ENCODE data around the gene FAM107B.

The FAM107B gene

DNA sequence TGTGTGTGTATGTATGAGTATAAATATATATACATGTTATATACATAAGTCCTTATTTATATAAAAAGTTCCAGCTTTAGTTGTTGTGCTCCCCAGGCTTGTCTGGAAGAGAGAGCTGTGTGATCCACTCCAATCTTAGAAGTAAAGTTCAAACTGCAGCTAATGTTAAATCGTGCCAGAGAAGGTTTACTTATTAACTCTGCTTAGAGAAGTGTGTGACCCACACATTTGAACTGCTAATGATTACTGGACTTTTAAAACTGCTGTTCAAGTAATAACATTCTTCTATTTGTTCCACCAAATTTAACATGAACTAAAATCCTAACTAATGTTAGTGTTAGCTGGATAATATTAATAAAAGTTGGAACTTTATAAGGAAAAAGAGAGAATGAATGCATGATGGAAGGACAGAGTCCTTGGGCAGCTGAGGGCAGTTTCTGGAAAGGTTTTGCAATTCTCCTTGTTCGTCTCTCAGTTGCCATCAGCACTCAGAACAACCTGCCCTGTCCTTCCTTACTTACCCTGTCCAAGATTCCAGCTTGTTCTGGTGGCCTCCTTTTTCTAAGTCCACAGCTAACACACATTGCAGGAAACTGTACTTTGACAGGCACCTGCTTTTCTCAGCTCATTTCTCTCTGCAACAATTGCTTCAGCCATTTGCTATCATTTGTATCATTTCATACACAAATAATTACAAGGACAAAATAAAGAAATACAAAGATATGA, 162.6 kb downstream of the FAM107B start:
- no peak for DNase-seq
- no peak overlapping the region for H3K27ac Mint-ChIP-seq
- no peaks in the 10 kb centered on the region for H3K36me3 Mint-ChIP-seq (ENCODE audit: low read depth)
- H3K4me1 Mint-ChIP-seq, result peaks cover 42% of the 10 kb centered on the region
- H3K9me3 Mint-ChIP-seq, result peaks cover 3% of the 10 kb centered on the region
- no peaks in the 10 kb centered on the region for H3K27me3 Mint-ChIP-seq
- no peak for ATAC-seq
- no peak overlapping the region for H3K4me3 Mint-ChIP-seq

DNA sequence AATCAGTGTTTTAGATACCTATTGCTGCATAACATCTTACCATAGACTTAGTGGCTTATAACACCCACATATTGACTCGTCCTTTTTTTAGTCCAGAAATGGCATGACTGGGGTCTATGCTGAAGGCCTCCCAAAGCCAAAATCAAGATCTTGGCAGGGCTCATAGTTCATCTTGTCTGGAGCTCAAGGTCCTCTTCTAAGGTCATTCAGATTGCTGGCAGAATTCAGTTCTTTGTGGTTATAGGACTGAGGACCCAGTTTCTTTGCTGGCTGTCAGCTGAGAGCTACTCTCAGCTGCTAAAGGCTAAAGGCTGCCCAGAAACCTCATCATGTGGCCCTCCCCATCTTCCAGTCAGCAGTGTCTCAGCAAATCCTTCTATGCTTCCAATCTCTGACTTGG, 165.5 kb downstream of the FAM107B start:
- no peak overlapping the region for H3K27ac Mint-ChIP-seq
- DNase-seq (no peak), ATAC-seq (no peak)
- no peaks in the 10 kb centered on the region for H3K36me3 Mint-ChIP-seq (ENCODE audit: low read depth)
- H3K27me3 Mint-ChIP-seq, result no peaks in the 10 kb centered on the region
- H3K4me3 Mint-ChIP-seq, result no peak overlapping the region
- peaks cover 56% of the 10 kb centered on the region for H3K4me1 Mint-ChIP-seq
- H3K9me3 Mint-ChIP-seq, result peaks cover 12% of the 10 kb centered on the region

DNA sequence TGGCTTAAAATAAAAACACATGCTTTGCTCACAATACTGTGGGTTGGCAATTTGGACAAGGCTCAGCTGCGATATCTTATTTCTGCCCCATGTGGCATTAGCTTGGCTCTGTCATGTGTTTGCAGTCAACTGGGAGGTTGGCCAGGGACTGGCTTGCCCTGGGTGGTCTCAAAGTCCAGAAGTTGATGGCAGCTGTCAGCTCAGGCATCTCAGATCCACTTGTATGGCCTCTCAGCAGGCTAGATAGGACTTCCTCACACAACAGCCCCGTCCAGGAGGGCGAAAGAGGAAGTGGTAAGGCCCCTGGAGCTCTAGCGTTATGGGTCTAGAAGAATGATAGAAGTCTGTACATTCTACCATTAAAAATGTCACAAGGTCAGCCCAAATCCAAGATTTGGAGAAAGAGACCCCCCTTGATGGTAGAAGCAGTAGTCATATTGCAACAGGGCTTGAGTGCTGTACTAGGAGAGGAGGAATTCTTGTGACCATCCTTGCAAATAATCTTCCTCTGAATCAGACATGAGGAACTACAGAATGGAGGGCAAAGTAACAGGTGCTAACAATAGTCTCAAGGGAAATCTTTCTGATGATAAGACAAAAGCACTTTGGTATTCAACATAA, 166.2 kb downstream of the FAM107B start:
- DNase-seq (no peak), ATAC-seq (no peak)

DNA sequence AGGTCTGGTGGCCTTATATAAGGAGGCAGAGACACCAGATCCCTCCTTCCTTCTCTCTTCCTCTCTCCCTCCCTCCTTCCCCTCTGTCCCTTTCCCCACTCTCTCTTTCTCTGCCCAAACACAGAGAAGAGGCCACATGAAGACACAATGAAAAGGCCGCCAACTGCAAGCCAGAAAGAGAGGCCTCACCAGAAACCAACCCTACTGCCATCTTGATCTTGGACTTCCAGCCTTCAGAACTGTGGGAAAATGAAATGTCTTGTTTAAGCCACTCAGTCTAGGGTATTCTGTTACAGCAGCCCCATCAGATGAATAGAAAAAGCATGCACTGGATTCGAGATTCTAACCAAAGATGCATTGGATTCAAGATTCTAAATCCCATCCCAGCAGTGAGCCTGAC, 168.1 kb downstream of the FAM107B start:
- Mint-ChIP-seq H3K27ac (no peak overlapping the region), H3K36me3 (ENCODE audit: low read depth) (peaks cover 11% of the 10 kb centered on the region), H3K4me1 (peaks cover 63% of the 10 kb centered on the region), H3K4me3 (no peak overlapping the region), H3K9me3 (peaks cover 12% of the 10 kb centered on the region), H3K27me3 (no peaks in the 10 kb centered on the region)
- DNase-seq (no peak), ATAC-seq (no peak)

More for the DNA sequence above, 166.2 kb downstream of the FAM107B start:
- Mint-ChIP-seq H3K4me3 (no peak overlapping the region), H3K27me3 (no peaks in the 10 kb centered on the region), H3K27ac (peak overlapping the region; percentile 11), H3K36me3 (ENCODE audit: low read depth) (peaks cover under 1% of the 10 kb centered on the region), H3K4me1 (peaks cover 56% of the 10 kb centered on the region), H3K9me3 (peaks cover 12% of the 10 kb centered on the region)

DNA sequence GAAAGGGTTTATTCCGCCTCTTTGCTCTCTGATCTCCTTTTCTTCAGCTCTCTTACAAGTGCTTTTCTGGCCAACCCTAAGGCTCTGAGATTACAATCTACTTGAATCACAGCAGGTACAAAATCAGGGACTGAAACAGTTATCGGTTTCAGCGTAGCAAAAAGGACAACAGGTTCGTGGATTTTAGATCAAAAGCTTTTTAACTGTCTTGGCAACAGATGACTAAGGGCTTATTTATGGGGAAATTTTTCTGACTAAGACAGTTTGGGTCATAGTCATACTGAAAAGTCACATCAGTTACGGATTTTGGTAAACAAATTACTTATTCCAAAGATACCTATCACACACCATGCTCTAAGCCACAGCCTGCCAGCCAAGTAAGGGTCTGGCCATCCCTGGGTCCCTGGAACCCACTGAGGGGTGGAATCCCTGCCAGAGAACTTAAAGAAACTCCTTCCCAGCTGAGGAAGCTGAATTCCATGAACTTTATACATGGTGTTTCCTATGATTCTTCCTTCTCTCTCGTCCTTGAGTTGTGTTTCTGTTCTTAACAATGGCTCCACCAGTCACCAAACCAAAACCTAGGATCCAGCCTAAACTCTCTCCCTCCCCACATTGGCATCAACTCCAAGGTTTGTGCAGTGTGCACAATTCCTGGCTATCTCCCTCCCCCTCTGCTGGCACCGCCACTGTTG, 169.3 kb downstream of the FAM107B start:
- Mint-ChIP-seq H3K27me3 (no peaks in the 10 kb centered on the region), H3K4me1 (peaks cover 75% of the 10 kb centered on the region), H3K27ac (peak overlapping the region; percentile 90), H3K36me3 (ENCODE audit: low read depth) (peaks cover 23% of the 10 kb centered on the region), H3K4me3 (peak overlapping the region; percentile 92), H3K9me3 (peaks cover 12% of the 10 kb centered on the region)
- ATAC-seq, result peak; percentile 70
- no peak for DNase-seq

DNA sequence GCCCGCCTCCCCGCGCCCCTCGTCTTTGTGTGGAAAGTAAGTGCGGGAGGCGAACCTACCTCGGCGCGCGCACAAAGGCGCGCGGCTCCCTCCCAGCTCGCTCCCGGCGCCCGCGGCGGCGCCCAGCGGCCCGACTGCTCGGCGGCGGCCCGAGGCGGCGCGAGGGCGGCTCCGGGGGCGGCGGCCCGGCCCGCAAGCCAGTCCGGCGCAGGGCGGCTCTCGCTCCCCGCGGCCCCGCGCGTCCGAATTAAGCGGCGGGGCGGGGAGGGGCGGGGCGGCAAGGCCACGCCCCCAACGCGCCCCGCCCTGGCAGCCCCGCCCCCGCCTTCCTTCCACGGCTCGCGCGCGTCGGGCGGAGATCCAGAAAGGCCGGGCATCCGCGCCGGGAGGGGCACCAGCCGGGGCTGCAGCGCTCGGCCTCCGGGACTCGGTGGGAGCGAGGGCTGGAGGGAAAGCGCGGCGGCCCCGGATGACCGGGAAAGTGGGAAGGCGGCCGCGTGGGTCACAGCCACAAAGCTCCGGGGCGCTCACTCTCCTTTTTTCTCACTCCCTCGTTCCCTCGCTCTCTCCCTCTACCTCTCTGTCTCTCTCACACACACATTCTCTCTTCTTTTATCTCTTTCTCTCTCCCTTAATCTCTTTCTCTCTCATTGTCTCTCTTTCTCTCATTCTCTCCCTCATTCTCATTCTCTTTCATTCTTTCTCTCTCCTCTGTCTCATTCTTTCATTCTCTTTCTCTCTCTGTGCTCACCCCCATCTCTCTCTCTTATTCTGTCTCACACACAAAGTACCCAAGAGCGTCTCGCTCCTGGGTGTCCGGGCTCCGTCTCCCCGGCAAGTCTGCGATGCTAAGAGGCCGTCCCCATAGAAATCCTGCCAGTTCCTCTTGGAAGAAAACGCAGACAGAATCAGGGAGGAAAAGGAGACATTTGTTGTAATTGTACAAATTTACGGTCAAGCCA, 170.2 kb downstream of the FAM107B start:
- ATAC-seq, result peak; percentile 41
- peaks cover 12% of the 10 kb centered on the region for H3K9me3 Mint-ChIP-seq
- H3K27me3 Mint-ChIP-seq, result no peaks in the 10 kb centered on the region
- H3K27ac Mint-ChIP-seq, result peak overlapping the region; percentile 90
- H3K36me3 Mint-ChIP-seq (ENCODE audit: low read depth), result peaks cover 32% of the 10 kb centered on the region
- peak overlapping the region; percentile 92 for H3K4me3 Mint-ChIP-seq
- DNase-seq, result peak; percentile 76
- peaks cover 83% of the 10 kb centered on the region for H3K4me1 Mint-ChIP-seq

DNA sequence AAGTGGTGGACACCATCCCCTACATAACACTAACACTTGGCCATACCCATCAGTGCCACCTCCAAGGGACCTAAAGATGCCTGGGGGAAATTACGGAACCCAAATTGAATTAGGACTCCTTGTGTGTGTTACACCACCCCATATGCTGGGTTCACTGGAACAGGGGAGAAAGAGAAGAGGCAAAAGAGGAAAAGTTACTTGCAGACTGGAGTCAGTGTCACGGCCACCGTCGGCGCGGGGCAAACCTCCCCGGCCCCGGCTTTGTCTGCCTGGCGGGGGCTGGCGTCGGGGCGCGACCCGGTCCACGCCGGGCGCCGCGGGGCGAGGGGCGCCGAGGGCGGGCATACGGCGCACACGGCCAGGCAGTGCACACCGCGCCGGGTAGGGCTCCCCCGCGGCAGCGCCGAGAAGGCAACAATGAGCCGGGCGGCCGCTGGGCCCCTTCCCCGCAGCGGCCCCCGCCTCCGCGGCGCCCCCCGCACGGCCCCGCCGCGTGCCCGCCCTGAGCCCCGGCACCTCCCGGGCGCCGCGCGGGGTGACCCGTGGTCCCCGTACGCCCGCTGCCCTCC, 171.1 kb downstream of the FAM107B start:
- H3K4me1 Mint-ChIP-seq, result peaks cover 83% of the 10 kb centered on the region
- H3K9me3 Mint-ChIP-seq, result peaks cover 12% of the 10 kb centered on the region
- DNase-seq (no peak), ATAC-seq (peak; percentile 7)
- H3K36me3 Mint-ChIP-seq (ENCODE audit: low read depth), result peaks cover 40% of the 10 kb centered on the region
- H3K4me3 Mint-ChIP-seq, result peak overlapping the region; percentile 99
- peak overlapping the region; percentile 97 for H3K27ac Mint-ChIP-seq
- H3K27me3 Mint-ChIP-seq, result no peaks in the 10 kb centered on the region

DNA sequence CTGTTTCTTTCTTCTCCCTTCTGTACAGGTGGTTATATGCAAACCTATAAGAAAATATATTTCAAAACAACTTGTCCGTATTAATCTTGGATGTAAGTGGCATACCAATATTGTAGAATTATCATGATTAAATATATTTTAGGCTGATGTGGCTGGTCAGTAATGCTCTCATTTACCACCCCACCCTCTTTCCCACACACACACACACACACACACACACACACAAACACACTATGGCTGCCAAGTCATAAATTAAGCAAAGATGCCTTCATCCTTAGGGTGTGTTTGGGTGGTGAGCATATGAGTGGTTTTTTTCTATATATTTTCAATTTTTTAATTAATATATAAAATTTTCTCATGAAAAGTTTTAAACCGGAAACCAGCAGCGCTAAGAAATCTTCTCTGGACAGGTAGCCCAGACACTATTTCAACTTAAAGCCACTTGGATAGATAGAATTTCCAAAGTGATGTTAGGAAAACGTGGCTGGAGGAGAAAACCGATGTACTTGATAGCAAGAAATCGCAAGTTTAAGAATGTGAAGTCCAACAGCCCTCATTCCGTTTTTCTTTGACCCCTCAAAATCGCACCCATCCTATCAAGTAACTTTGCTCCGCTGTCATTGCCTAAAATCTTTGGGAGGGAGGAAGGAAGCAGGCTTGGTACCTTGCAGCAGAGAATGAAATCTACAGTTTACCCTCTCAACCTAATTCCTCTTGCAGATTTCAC, 171.7 kb downstream of the FAM107B start:
- peaks cover 84% of the 10 kb centered on the region for H3K4me1 Mint-ChIP-seq
- peak overlapping the region; percentile 99 for H3K4me3 Mint-ChIP-seq
- H3K27ac Mint-ChIP-seq, result peak overlapping the region; percentile 97
- DNase-seq (no peak), ATAC-seq (no peak)
- peaks cover 46% of the 10 kb centered on the region for H3K36me3 Mint-ChIP-seq (ENCODE audit: low read depth)
- no peaks in the 10 kb centered on the region for H3K27me3 Mint-ChIP-seq
- peaks cover 12% of the 10 kb centered on the region for H3K9me3 Mint-ChIP-seq

DNA sequence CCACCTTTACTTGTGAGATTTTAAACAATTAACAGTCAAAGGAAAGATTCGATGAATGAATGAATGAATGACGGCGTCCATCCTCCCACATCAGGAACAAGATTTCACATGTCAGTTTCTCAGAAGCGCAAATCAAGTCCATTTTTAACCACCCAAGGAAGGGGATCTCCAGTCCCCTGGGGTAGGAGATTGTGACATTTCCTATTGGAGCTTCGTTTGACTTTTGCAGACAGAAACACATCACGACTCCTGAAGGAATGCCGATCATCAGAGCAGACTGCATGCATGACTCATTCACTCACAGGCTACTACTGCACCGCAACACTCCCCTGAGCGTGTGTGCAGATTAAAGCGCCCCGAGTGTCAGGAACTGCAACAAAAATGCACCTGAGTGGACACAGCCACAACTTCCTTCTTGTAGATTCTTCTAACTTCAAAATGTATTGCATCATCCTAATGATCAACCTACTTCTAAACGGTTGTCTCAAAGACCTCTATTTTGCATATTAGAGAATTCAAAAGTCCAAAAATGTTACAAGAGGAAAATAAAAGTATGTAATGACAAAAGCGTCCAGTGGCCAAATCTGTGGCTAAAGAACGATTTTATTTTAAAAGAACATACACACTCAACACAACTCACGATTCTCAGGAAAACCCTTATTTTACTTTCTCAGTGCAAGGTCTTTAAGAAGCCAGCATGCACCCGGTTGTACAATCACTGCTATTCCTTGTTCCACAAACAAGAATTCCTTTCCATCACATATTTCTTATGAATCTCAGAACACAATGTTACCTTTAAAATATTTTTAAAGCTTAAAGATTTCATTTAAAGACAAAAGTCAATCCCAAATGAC, 172.6 kb downstream of the FAM107B start:
- Mint-ChIP-seq H3K27ac (peak overlapping the region; percentile 73), H3K36me3 (ENCODE audit: low read depth) (peaks cover 53% of the 10 kb centered on the region), H3K27me3 (no peaks in the 10 kb centered on the region), H3K9me3 (peaks cover 9% of the 10 kb centered on the region), H3K4me1 (peaks cover 81% of the 10 kb centered on the region), H3K4me3 (peak overlapping the region; percentile 99)
- peak; percentile 57 for ATAC-seq
- peak; percentile 55 for DNase-seq

DNA sequence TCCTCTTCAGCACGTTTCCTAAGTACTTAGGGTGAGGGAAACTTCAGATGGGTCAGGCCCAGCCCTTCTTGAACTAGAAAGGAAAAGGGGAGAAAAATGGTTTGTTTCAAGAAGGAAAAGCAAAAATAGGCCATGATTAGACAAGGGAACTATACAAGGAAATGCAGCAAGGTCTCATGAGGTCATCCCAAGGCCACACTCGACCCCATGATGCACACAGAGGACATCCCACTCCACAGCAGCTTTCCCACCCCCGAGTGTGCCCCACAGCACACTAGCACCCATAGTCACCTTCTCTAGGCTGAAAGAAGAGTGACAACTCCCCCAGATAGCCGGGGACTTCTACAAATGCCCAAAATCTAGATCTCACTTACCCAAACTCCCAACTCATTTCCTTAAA, 173.4 kb downstream of the FAM107B start:
- H3K27ac Mint-ChIP-seq, result peak overlapping the region; percentile 73
- H3K27me3 Mint-ChIP-seq, result no peaks in the 10 kb centered on the region
- peak overlapping the region; percentile 99 for H3K4me3 Mint-ChIP-seq
- DNase-seq, result no peak
- peaks cover 79% of the 10 kb centered on the region for H3K4me1 Mint-ChIP-seq
- H3K36me3 Mint-ChIP-seq (ENCODE audit: low read depth), result peaks cover 60% of the 10 kb centered on the region
- H3K9me3 Mint-ChIP-seq, result peaks cover 9% of the 10 kb centered on the region
- no peak for ATAC-seq

DNA sequence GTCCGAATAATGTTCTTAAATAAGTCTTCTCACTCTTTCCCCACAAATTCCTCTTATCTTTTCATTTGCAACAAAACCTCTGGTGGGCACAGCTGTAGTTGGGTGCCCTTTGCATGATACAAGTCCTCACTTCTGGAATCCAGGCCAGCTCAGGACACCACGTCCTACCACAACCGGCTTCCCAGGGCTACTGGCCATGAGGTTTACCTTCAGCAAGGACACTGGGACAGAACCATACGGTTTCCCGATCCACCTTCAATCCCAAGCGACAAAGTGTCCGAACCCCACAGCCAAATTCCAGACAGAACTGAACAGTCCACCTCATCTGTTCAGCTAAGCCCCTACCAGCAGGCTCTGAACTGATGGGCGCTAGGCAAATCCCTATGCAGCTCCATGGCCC, 174.6 kb downstream of the FAM107B start:
- no peaks in the 10 kb centered on the region for H3K9me3 Mint-ChIP-seq
- H3K27me3 Mint-ChIP-seq, result no peaks in the 10 kb centered on the region
- H3K36me3 Mint-ChIP-seq (ENCODE audit: low read depth), result peaks cover 73% of the 10 kb centered on the region
- no peak for DNase-seq
- H3K4me1 Mint-ChIP-seq, result peaks cover 77% of the 10 kb centered on the region
- no peak for ATAC-seq
- no peak overlapping the region for H3K4me3 Mint-ChIP-seq
- H3K27ac Mint-ChIP-seq, result peak overlapping the region; percentile 5

DNA sequence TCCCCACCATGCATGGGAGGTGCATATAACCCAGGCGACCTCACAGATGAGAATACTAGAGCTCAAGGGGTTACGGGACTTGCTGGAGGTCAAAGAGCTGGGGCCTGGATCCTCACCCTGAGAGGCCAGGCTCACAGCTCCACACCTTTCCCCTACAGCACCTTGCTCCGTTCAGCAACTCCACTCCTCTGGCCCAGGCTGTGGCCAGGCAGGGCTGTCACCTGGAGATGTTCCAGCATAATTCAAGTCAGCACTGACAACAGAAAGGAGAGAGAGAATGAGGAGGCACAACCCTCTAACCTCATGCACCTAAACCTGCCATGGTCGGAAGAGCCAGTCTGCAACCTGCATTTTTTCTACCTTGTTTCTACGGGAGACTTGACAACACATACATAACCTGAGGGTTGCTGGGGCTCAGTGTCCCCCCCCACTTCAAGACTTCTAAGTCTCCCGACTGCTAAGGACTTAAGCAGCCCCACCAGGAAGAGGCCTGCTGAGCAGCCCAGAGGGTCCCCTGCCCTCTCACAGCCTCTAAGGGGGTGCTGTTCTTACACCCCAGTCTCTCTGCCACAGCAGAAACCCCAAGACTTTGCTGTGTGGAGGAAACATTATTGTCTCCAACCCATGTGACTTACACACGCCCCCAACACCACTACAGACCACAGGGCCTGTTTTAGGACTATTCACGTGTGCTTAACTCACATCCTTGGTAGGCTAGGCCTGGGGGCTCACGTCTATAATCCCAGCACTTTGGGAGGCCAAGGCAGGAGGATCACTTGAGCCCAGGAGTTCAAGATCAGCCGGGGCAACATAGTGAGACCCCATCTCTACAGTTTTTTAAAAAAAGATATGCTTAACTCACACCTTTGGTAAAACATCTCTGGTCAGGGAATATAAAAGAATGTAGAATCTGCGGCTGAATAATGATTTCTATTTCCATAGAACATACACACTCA, 175.6 kb downstream of the FAM107B start:
- Mint-ChIP-seq H3K4me3 (no peak overlapping the region), H3K27me3 (no peaks in the 10 kb centered on the region), H3K9me3 (peaks cover 4% of the 10 kb centered on the region), H3K27ac (peak overlapping the region; percentile 5), H3K4me1 (peaks cover 74% of the 10 kb centered on the region), H3K36me3 (ENCODE audit: low read depth) (peaks cover 82% of the 10 kb centered on the region)
- no peak for DNase-seq
- peak; percentile 13 for ATAC-seq

Data from activated naive CD8-positive, alpha-beta T cell treated with anti-CD3 and anti-CD28 coated beads, Interleukin-2, amount 50 U/mL, for 24 hours (primary cell).